Uterus (tissue), 4 donors: Measurements from ENCODE around the gene TKT. TPM values are rescaled to one million over a fixed set of nuclear protein-coding genes. Genes with fewer than 3 reads are reported as not detected.
"Not testable (repeated sequence)": the region's sequence is repeated elsewhere in the genome, so short reads cannot be mapped to it uniquely, and the experiment has no call there.

Experiments used
- DNase-seq, 2 donors: peaks; one replicate each; pipeline ENCODE4 v3.0.0-alpha.2; 2019 to 2020
- H3K27ac ChIP-seq, 2 donors: fragments of 200-600 bp; sonication (generic); 1 replicate in 1 of 2; 2 replicates in 1 of 2; pipeline ENCODE4 v1.5.1; 2016 to 2018
- H3K27me3 ChIP-seq, 2 donors: fragments of 200-600 bp; sonication (generic); one replicate each; pipeline ENCODE4 v1.5.1; 2018 to 2019; ENCODE audit warnings: control low read depth in 1 of 2
- H3K36me3 ChIP-seq, 2 donors: fragments of 200-600 bp; sonication (generic); one replicate each; pipeline ENCODE4 v1.5.1; 2019; ENCODE audit warnings: control low read depth in 1 of 2
- H3K4me1 ChIP-seq, 2 donors: fragments of 200-600 bp; sonication (generic); one replicate each; pipeline ENCODE4 v1.5.1; 2018 to 2019; ENCODE audit warnings: control low read depth in 1 of 2
- H3K4me3 ChIP-seq, 2 donors: fragments of 200-600 bp; sonication (generic); 1 replicate in 1 of 2; 2 replicates in 1 of 2; pipeline ENCODE4 v1.5.1; 2018 to 2019; ENCODE audit warnings: mild to moderate bottlenecking in 1 of 2
- H3K9me3 ChIP-seq, 2 donors: fragments of 200-600 bp; sonication (generic); one replicate each; pipeline ENCODE4 v1.5.1; 2019; ENCODE audit warnings: control low read depth in 1 of 2
- CTCF ChIP-seq, 4 experiments: fragments of 200-600 bp in 2 of 4; fragments of 450-650 bp in 2 of 4; sonication (generic) in 2 of 4; IDR thresholded peaks; one replicate each; pipeline ENCODE4 v1.5.1; 2016 to 2019; ENCODE audit warnings: antibody characterized with exemption in 4 of 4, mild to moderate bottlenecking in 2 of 4, moderate library complexity in 1 of 4
- POLR2A ChIP-seq, 2 donors: fragments of 450-650 bp; IDR thresholded peaks; one replicate each; pipeline ENCODE4 v1.6.1; 2016; ENCODE audit warnings: antibody characterized with exemption in 2 of 2, mild to moderate bottlenecking in 1 of 2, moderate library complexity in 1 of 2
- intact Hi-C: fragments of 100-400 bp; cut with DNase I; formaldehyde crosslinking; loops from one replicate; pipeline ENCODE4 v1.15.1; 2023; ENCODE audit warnings: low total_unique reads
- total RNA-seq, 4 donors: library from RNA; depleted of rRNA in 3 of 4; stranded (reverse); fragments of >200 nt in 3 of 4; gene quantifications; one replicate each; pipeline versions ENCODE4 v1.1.0 to v1.2.4, GENCODE V29; 2014 to 2023
- donor health status: DM: yes; HTN: yes; CAD: no.

Gene TKT
- total RNA-seq, 4 donors from 2014 or later, result 74.5 to 113 (median 84.6) TPM

DNA sequence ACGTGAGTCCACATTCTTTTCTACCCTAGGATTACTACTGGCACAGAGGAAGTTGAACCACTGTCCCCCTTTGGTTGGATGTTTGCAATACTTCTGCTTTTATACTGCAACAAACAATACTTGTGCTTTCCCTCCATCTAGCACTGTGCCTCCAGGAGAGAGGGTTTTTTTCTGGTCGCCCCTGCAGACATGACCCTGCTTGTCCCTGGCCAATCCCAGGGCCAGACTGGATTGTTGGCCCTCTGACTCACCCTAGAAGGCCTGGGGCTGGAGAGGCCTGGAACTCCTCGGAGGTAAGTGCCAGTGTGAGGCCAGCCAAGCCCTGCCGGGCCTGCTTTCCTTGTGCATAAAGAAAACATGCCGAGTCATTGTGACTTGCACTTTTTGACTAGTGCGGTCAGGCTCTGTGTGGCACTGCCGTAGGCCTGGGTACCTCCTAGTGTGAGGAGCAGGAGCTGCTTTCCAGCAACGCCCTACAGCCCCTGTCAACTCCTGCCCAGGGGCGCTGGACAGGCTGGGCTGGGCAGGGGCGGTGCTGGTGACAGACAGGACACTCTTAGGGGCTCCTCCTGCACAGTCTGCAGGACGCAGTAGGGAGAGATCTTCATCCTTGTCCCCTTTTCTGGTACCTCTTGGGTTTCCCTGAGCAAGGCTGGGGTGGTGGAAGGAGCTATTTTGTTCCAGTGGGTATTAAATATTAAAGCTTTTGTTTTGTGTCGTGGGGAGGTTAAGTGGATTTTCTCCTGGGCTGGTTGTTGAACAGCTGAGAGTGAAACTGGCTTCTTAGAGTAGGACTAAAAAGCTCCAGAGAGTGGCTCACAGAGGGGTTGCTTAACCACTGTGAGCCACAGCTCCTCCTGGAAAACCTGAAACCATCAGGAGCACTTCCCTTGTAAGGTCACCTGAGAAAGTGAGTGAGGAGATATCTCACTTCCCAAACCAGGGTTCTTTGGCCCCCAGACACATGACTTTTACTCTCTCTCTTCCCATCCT, 14.4 kb upstream of the TKT start:
- Histone ChIP-seq H3K4me1 (peaks cover 0 to 8% of the 10 kb centered on the region in 2 donors), H3K9me3 (no peaks in the 10 kb centered on the region), H3K36me3 (no peaks in the 10 kb centered on the region), H3K27ac (peak overlapping the region; percentile 69 to 79), H3K4me3 (no peak overlapping the region), H3K27me3 (no peaks in the 10 kb centered on the region)
- intact Hi-C loops, result no loop called here
- DNase-seq, result peak; percentile 61 to 87
- TF ChIP-seq POLR2A (IDR thresholded peaks at IDR 0.05) (no peak), CTCF (IDR thresholded peaks at IDR 0.05) (no peak)

GRCh38 chr3:53269193-53269592, 13.4 kb upstream of the TKT start:
- H3K9me3 ChIP-seq, H3K4me1 ChIP-seq, H3K27me3 ChIP-seq, intact Hi-C loops, H3K4me3 ChIP-seq, DNase-seq, H3K36me3 ChIP-seq: not testable (repeated sequence)
- peak overlapping the region; percentile 69 to 79 for H3K27ac ChIP-seq

GRCh38 chr3:53267766-53268165, 11.9 kb upstream of the TKT start:
- H3K4me1 ChIP-seq, result peaks cover 0 to 8% of the 10 kb centered on the region in 2 donors
- DNase-seq, result no peak
- TF ChIP-seq CTCF (IDR thresholded peaks at IDR 0.05) (no peak), POLR2A (IDR thresholded peaks at IDR 0.05) (no peak)
- H3K27me3 ChIP-seq, result no peaks in the 10 kb centered on the region
- H3K36me3 ChIP-seq, result no peaks in the 10 kb centered on the region
- no peak overlapping the region for H3K4me3 ChIP-seq
- no peak overlapping the region for H3K27ac ChIP-seq
- no peaks in the 10 kb centered on the region for H3K9me3 ChIP-seq
- intact Hi-C loops, result no loop called here

DNA sequence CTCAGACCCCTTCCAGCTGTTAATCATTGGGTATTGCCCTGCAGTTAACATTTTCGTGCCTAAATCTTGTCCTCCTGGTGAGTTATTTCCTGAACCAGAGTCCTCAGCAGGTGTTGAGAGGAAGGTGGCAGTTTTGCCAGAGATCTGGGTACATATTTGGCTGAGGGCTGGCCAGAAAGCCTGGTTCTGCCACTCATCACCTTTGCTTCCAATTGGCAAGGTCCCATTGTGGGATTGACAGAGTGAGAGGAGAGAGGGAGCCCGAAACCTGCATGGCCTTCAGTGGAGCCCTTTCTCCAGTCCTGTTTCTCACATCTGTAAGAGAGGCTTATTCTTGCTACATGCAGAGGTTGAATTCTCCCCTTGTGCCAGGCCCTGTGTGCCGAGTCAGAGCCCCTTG, 8.9 kb upstream of the TKT start:
- Histone ChIP-seq H3K4me3 (no peak overlapping the region), H3K4me1 (peaks cover 0 to 3% of the 10 kb centered on the region in 2 donors), H3K27me3 (no peaks in the 10 kb centered on the region), H3K9me3 (no peaks in the 10 kb centered on the region), H3K27ac (no peak overlapping the region), H3K36me3 (no peaks in the 10 kb centered on the region)
- DNase-seq, result no peak
- intact Hi-C loops, result no loop called here
- no peak for TF ChIP-seq POLR2A (IDR thresholded peaks at IDR 0.05)
- no peak for TF ChIP-seq CTCF (IDR thresholded peaks at IDR 0.05)

DNA sequence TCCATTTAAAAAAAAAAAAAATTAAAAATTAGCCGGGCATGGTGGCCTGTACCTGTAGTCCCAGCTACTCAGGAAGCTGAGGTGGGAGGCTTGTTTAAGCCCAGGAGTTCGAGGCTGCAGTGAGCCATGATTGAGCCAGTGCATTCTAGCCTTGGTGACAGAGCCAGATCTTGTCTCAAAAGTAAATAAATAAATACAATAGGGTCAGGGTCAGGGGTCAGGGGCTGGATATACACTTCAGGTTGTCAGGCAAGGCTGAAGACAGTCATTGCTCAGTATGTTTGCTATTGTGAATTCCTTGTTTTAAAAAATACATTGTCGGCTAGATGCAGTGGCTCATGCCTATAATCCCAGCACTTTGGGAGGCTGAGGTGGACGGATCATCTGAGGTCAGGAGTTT, 8.1 kb upstream of the TKT start:
- intact Hi-C loops, result no loop called here
- Histone ChIP-seq H3K36me3 (no peaks in the 10 kb centered on the region), H3K27ac (no peak overlapping the region), H3K4me3 (no peak overlapping the region), H3K9me3 (no peaks in the 10 kb centered on the region), H3K4me1 (no peaks in the 10 kb centered on the region), H3K27me3 (no peaks in the 10 kb centered on the region)
- TF ChIP-seq POLR2A (IDR thresholded peaks at IDR 0.05) (no peak), CTCF (IDR thresholded peaks at IDR 0.05) (no peak)
- no peak for DNase-seq
